NCI-H2029 treated with DMSO at 0.1 percent for 48 hours (cell line): ENCODE results near the gene GMFB.
"Not testable (repeated sequence)": the region's sequence is repeated elsewhere in the genome, so short reads cannot be mapped to it uniquely, and the experiment has no call there.

ENCODE experiments used
- DNase-seq: peaks from one replicate; lab custom pipeline; 2025; lab: John Stamatoyannopoulos, UW

GMFB gene

DNA sequence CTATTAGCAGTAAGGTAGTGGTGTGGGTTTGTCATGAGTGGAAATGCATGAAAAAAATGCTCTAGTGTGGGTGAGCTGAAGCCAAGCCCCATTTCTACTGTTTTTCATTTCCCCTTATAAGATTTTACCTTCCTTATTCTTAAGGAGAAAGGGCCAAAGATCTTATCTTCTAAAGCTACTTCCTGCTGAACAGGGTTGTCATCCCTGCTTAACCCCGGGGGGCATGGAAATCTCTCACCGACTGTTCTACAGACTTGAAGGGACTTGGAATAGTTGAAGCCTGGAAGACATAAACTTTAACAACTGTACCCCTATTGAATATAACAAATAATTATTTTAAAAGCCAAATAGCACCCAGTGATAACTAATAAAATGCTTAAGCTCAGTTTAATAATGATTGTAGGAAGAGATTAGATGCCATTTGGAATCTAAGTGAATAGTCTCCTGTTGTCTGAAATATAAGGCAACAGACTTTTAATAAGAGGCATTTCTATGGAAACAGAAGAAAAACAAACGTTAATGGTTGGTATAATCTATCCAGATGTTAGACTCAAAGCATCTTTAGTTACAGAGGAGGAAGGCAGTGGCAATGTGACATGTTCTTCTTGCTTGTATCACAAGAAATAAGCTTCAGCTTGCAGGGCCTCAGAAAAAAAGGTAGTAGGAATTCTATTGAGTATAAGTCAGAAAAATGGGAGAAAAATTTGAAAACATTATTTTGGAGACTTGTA lies 1.8 kb upstream of the GMFB start:
- no peak for DNase-seq

DNA sequence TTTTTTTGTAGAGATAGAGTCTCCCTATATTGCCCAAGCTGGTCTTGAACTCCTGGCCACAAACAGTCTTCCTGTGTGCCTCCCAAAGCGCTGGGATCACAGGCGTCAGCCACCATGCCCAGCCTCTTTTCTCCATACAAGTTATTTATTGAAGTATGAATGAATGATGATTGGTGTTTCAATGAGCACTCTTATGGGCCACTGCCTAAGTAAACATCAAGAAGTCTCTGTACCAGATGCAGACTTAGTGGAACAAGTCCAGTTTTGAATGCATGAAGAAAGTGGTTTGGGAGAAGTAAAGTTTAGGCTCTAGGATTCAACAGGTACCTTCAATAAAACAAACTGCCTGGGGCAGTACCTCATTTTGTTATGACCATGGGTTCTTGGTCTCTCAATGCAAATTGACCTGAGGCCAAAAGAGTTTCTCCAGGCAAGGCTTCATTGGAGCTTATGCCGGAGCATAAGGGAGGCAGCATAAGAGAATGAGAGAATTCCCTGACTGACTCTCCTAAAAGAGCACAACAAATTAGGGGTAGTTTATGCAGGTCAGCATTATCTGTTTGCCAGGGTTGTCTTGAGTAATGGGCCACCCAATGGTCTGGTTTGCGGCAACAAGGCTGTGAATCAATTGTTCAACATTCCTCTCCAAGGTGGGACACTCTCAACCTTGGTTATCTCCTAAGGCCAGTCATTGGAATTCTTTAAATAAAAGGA lies 1.1 kb upstream of the GMFB start:
- DNase-seq: no peak

DNA sequence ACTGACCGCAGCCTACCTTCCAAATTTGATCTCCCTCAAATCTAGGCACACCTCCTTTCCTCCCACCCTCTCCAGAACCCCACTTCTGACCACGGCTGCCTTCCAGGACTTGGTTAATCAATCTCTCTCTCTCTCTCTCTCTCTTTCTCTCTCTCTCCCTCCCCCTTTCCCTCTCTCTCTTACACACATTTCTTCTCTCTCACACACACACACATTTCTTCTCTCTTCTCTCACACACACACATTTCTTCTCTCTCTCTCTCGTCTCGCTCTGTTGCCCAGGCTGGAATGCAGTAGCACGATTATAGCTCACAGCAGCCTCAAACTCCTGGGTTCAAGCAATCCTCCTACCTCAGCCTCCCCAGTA lies 521 bp upstream of the GMFB start:
- DNase-seq: no peak

DNA sequence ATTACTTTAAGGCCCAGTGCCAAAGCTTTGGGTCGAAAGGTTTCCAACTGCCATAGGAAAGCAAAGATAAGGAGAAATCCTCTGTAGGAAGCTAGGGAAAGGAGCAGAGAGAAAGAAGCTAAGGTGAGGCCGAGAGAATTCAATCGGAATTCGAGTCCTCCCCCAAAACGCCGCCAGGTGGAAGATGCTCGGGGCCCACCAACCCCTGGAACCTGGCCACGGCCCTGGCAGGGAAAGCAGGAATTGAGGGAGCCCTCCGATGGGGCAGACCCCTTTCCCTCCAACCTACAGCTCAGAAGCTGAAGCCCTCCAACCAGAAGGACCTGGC lies 498 bp downstream of the GMFB start:
- no peak for DNase-seq

DNA sequence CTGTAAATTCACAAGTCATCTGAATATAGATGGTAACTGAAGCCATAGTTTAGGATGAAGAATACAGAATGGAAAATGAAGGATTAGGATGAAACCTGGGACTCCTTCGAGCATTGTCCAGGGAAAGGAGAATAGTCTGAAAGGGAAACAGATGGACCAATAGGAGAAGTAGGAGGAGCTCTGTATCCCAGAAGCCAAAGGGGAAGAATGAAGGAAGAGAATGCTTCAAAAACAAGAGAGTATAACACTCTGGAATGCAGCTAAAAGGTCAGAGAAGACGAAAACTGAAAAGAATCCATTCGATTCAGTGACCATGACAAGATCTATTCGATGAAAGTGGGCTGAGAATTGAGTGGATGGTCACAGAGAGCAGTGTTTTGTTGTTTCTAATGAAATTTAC lies 1.0 kb downstream of the GMFB start:
- DNase-seq: no peak

DNA sequence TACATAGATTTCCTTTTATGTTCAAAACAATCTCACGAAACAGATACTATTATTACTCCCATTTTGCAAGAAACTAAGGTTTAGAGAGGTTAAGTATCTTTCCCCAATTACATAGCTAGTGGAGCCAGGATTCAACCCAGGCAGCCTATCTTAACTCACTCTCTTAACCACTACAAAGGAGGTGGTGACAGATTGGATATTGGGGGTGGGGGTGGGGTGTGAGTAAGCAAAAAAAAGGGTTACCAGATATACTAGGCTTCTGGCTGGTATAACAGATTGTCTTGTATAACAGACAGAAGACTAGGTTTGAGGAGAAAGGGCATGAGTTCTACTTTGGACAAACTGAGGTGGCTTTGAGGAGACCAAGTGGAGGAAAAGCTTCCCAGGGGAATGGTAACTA lies 2.1 kb downstream of the GMFB start:
- DNase-seq: no peak

DNA sequence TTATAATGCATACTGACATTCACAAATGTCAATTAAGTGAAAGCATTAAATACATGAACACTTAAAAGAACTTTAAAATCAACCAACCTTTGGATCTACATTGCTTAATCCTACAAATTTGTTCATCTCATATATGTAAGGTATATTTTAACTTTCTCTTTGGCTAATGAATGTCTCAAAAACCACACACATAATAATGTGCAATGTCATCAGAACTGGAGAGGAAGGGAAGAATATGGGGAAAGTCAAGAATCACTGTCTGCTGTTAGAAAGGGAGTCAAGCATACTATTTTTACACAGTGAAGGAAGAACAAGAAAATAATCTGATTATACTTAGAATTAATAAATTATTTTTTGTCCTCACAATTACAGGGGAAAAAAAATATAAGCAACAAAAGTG lies 4.9 kb downstream of the GMFB start:
- no peak for DNase-seq

DNA sequence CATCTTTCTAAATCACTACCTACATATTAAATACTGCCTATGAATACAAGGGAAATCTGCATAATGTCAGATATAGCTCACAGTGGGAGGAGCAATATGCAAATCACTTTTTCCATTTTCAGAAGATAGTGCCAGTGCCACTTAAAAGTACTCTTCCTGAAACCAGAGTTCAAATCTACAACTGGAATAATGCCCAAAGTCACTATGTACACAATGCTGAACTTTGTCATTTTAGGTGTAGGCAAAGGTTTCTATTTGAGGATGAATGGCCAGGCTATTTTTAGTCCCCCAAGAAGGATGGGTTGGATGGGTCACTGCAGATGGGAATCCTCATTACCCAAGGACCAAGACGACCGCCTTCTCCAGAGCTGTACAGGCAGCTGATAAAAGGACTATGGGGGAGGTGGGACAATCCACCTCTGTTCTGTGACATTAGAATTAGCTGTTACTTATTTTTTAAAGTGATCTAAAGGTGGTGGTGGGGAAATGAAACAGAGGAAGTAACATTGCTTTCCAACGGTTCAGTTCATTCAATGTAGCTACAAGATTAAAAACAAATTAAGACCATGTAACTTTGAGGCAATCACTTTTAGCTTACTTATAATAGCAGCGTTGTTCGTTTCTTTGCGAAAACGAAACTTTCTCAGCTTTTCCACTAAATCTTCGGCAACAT lies 5.6 kb downstream of the GMFB start:
- no peak for DNase-seq

DNA sequence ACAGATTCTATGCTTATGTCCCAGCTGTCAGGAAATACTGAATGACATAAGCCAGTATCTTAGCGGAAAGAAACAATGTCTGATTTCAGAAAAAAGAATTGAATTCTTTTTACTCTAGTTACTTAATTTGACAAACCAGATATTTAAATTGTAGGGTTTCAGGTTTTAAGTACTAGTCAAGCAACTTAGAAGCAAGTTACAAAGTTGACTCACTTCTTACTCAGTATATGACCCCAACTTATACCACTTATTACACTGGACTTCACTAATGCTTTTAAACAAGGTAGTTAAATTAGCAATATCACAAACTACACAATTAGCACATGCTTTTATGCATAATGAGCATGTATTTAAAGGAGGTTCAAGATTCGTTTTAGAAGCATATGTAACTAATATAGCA lies 7.1 kb downstream of the GMFB start:
- DNase-seq: no peak

DNA sequence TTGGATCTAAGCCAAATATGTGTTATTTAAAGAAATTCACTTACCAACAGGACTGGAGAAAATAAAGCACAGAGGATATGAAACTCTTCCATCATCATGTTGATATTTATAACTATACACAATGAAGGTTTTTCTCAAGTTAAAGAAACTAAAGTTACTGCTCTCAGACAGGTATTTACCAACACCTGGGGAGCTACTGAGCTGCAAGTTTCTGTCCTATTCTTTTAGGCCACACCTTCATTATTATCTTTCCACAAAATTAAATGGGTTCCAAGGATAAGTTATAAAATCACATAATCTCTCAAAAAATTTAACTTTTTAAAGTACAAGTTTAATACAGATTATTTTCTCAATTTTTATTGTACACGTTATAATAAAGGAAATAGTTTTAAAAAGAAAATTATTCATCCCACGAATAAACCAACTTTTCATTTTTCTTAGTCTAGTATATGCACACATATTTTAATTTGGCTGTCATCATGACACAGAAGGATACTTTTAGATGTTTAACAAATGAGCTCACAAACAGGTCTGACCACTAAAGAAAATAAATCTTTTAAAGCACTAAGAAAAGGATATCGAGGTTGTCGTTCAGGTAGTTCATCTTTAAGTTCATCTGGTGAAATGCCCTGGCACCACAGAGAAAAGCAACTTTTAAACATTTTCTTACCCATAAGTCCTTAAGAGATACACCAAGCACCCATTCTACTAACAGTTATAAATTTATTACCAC lies 7.8 kb downstream of the GMFB start:
- no peak for DNase-seq

DNA sequence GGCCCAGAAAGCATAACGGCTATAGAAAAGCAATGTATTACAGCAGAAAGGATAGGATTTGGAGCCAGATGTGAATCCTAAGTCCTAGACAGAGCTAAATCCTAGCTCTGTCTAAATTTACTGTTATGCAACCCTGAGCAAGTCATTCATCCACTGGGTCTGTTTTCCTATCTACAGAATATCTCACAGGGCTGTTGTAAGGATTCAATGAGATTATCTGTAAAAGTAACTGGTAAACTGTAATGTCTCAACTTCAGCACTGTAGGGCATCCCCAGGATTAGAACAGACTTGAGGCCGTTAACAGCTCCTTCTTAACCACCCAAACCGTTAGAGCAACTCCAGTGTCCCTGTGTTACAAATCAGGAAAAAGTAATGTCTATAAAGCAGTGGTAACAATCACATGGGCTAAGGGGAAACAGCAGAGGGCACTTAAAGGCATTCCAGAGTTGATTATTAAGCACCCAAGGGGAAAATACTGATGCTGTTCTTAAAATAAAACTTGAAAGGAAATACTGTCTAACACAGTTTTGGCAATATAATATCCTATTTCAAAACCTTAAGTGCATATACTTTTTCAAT lies 10.1 kb downstream of the GMFB start:
- no peak for DNase-seq

DNA sequence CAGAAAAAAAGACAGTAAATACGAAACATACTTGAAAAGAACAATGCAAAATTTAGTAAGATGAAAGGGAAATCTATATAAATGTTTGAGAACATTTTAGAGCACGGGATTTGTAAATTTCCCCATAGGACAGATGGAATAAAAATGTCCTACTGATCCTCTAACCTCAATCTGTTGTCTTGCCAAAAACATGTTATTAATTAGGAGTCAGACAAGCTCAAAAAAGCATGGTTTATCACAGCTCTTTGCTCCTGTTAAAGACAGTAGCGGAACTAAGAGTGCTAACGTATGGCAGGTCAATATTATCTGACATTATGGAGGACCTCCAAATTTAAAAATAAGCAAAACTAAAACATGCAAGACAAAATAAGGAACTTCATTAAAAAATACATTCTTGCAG lies 12.9 kb downstream of the GMFB start:
- DNase-seq: no peak

DNA sequence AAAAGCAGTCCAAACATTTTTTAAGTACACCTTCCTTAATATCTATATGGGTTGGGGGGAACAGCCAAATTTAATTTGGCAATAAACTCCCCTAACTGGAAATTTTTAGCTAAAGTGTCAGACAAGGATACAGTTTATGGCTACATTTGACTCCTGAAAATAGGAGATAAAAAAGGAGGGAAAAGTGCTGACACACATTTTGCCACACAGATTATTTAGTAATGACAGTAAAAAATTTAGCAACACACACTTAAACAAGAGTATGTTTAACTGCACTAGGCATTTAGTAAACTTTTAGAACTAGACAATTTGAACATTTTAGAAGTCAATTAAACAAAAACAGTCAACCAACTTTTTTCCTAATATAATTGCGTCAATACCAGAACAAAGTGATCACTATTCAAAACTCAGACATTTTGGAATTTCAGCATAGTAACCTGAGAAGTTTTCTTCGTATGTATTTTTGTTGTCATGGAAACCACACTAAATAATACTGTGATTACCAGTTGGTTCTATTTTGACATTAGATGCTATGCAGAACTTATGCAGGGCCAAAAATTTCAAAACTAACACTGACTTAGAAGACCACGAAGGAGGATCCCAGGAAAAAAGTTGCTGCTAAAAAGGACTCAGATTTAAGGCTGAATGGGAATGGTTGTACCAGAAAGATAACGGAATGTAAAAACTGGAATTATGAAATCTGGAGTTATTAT lies 13.4 kb downstream of the GMFB start:
- no peak for DNase-seq

DNA sequence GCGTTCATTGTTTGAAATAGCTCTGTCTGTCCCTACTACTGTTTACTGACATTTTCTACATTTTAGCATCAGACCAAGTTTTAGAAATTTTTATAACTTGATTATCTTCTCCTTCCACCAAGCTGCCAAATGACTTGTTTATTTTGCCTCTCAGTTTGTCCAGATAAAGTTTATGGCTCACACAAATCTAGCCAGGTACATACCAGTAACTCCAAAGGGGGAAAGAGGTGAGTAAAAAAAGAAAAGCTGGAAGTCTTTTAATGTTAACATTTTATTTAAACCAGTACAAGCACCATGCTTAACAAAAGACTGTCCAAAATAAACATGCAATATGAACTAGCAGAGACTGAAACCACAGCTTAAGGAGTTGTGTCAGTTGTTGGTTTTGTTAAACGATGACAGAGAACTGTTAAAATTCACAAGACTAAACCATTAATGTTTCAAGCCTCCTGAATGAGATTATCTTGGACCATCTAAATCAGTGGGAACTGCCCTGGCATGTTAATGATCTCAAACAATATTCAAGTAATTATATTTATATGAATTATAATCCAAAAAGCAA lies 14.5 kb downstream of the GMFB start:
- DNase-seq: no peak

DNA sequence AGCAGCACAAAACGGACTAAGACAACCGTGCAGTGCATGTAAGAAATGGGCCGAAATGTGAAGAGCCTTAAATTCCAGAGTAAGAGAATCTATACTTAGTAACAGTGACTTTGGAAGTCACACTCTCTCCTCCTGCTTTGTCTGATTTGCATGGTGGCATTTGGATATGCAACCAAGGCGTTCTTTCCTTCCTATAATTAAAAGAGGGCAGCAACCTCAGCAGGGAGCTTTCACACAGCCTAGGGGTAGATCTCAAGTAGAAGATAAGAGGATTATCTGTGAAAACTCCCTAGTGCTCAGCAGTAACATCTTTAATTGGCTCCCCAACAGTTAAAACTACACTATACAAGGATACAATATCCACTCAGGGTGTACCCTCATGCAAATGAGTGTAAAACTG lies 16.5 kb downstream of the GMFB start:
- no peak for DNase-seq

DNA sequence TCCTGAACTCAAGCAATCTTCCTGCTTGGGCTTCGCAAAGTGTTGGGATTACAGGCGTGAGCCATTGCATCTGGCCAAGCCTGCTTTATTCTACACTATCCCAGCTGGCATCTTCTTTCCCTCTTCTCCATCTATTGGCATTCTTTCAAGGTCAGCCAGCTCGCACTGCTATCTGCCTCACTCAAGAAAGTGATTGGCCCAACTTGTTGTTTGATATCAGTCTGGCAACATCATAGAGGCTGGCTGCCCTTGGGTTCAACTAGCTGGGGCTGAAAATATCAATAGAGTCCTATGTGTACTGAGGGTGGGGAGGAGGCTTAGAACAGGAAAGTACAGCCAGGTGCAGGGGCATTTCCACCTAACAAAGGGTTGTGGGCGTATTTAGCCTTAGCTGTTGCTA lies 17.1 kb downstream of the GMFB start:
- DNase-seq: no peak

DNA sequence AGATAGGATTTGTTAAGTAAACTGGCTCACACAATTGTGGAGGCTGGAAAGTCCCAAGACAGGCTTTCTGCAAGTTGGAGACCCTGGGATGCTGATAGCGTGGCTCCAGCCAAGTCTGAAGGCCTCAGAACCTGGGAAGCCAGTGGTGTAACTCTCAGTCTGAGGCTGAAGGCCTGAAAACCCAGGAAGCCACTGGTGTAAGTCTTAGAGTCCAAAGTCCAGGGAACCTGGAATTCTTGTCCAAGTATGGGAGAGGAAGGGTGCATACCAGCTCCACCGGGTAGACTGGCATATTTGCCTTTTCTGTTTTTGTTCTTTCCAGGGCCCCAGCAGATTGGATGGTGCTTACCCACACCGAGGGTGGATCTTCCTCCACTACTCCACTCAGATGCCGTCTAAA lies 18.1 kb downstream of the GMFB start:
- DNase-seq: no peak

DNA sequence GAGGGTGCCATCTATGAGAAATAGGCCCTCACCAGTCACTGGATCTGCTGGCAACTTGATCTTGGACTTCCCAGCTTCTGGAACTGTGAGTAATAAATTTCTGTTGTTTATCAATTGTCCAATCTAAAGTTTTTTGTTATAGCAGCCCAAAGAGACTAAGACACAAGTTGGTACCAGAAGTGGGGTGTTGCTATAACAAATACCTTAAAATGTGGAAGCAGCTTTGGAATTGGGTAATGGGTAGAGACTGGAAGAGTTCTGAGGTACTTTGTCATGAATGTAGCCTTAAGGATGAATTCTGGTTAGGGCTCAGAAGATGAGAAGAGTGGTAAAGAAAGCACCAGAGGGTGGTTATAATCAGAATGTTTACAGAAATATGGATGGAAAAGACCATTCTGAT lies 21.5 kb downstream of the GMFB start:
- no peak for DNase-seq

DNA sequence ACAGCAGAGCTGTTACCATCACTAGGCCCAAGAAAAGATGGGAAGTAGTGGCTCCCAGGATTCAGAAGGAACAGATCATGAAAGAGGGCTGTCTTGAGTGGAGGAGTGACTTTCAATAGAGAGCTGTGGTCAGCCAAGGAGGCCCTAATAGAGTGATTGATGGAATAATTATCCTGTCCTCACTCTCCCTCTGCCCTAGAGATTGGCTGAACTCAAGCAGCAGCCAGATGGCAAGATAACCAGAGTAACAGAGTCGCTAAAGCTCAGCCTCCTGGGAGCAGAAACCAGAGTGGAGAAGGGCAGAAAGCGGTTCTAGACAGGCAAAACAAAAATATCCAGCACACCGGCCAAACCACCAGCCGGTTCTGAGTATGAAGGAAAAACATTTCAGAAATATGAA lies 23.1 kb downstream of the GMFB start:
- no peak for DNase-seq

DNA sequence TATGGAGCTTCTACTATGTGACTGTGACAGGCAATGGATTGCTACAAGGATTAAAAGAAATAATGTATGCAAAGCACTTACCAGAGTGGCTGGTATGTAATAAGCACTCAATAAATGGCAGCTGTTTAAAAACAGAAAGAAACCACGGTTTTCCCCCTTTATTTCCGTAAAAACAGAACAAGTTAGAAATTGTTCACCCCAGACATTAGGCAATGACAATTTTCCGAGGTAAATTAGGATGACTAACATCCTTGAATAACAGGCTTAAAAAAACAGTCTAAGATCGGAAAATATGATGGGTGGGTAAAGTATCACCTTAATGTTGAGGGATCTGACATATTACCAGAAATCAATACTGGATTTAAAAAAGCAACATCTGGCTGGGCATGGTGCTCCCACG lies 26.7 kb downstream of the GMFB start:
- no peak for DNase-seq

DNA sequence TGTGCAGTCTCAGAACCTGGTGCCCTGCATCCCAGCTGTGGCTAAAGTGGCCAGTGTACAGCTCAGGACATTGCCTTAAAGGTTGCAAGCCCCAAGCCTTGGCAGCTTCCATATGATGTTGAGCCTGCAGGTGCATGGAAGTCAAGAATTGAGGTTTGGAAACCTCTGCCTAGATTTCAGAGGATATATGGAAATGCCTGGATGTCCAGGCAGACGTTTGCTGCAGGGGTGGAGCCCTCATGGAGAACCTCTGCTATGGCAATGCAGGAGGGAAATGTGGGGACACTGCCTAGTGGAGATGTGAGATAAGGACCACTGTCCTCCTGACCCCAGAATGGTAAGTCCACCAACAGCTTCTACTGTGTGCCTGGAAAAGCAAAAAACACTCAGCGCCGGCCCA lies 29.7 kb downstream of the GMFB start:
- no peak for DNase-seq

DNA sequence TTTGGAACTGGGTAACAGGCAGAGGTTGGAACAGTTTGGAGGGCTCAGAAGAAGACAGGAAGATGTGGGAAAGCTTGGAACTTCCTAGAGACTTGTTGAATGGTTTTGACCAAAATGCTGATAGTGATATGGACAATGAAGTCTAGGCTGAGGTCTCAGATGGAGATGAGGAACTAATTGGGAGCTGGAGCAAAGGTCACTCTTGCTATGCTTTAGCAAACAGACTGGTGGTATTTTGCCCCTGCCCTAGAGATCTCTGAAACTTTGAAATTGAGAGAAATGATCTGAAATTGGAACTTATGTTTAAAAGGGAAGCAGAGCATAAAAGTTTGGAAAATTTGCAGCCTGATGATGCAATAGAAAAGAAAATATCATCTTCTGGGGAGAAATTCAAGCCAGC lies 30.2 kb downstream of the GMFB start:
- not testable (repeated sequence) for DNase-seq
